SH-SY5Y (cell line): ENCODE data around the gene TCP11L2.

Experiments used
- GATA2 ChIP-seq: IDR thresholded peaks from 2 replicates; pipeline ENCODE4 v1.6.1; 2011; ENCODE audit warnings: mild to moderate bottlenecking, low read depth, low read length
- GATA3 ChIP-seq: IDR thresholded peaks from 2 replicates; pipeline ENCODE4 v1.6.1; 2011; ENCODE audit warnings: low read depth, mild to moderate bottlenecking, low read length, moderate library complexity

Gene TCP11L2

GRCh38 chr12:106276032-106276740 lies 26.3 kb upstream of the TCP11L2 start:
- TF ChIP-seq GATA2, result no peak
- TF ChIP-seq GATA3, result no peak

GRCh38 chr12:106280106-106280505 lies 22.4 kb upstream of the TCP11L2 start:
- TF ChIP-seq GATA2, result no peak

- TF ChIP-seq GATA3 (no peak), GATA2 (no peak)
Observed at GRCh38 chr12:106281056-106281782, 21.3 kb upstream of the TCP11L2 start.

GRCh38 chr12:106281804-106282203 lies 20.7 kb upstream of the TCP11L2 start:
- TF ChIP-seq GATA3, result no peak
- TF ChIP-seq GATA2, result no peak

- TF ChIP-seq GATA2 (no peak), GATA3 (no peak)
Observed at GRCh38 chr12:106282457-106283097, 20.0 kb upstream of the TCP11L2 start.

GRCh38 chr12:106284358-106285105 lies 18.0 kb upstream of the TCP11L2 start:
- no peak for TF ChIP-seq GATA3
- TF ChIP-seq GATA2, result no peak

GRCh38 chr12:106285982-106286381 lies 16.6 kb upstream of the TCP11L2 start:
- TF ChIP-seq GATA2, result no peak

DNA sequence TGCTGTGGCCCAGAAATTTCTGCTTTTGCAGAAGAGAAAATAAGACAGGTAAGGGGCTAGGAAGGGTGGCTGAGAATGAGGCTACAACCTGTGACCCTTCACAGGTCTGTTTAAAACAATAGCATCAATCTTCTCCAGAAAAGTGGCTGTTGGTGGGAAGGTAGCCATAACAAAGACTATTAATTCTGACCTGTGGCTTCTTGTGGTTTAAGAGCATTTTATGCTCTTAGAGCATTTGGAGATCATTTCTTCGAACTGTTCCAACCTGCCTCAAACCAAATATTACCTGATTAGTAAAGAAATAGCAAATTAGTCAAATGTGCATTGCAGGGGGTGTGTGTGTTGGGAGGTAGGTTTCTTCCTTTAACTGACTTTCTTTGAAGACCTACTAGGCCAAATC lies 15.2 kb upstream of the TCP11L2 start:
- TF ChIP-seq GATA3, result no peak

DNA sequence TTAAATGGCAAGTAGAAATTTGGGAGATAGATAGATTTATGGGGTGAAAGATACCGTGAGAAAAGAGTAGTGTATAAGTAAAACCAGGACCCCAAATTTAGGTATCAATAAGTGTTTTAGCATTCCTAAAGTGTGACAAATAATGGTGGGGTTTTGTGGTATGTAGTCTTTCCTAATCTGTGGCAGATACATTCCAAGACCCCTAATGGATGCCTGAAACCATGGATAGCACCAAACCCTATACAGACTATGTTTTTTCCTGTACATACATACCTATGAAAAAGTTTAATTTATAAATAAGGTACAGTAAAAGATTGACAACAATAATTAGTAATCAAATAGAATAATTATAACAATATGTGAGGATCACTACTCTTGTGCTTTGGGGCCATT lies 14.4 kb upstream of the TCP11L2 start:
- no peak for TF ChIP-seq GATA3
- TF ChIP-seq GATA2, result no peak

DNA sequence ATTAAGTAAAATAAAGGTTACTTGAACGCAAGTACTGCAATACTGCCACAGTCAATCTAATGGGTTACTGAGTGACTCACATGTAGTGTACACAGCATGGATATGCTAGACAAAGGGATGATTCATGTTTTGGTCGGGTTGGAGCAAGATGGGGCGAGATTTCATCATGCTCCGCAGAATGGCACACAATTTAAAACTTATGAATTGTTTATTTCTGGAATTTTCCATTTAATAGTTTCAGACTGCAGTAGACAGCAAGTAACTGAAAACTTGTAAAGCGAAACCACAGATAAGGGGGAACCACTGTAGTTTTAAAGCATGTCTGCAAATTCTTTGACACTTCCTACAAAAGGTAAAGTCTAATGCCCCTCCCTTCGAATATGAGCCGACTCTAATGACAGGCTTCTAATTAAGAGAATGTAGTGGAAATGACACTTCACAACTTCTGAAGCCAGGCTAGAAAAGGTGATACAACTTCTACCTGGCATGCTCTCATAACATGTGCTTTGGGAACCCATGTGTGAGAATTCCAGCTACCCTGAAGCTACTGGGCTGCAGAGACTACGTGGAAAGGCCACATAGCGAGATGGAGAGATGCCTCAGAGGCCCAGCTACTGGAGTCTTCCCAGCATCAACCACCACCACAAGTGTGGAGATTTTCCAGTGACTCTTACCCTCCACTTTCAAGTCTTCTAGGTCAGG lies 13.9 kb upstream of the TCP11L2 start:
- TF ChIP-seq GATA3 (no peak), GATA2 (no peak)

GRCh38 chr12:106289196-106289681 lies 13.3 kb upstream of the TCP11L2 start:
- TF ChIP-seq GATA3 (no peak), GATA2 (no peak)

DNA sequence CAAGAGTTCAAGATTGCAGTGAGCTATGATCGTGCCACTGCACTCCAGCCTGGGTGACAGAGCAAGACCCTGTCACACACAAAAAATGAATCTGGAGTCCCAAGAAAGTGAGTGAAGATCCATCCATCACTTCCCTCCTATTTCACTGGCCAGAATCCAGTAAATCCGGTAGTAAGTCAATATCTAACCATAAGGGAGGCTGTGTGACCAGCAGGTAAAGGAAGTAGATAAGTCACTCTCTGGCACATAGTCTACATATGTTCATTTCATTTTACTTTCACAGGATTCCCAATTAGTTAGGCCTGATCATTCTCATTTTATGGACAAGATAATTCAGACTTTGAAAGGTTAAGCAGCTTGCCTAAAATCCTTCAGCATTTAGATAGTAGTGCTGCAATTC lies 11.9 kb upstream of the TCP11L2 start:
- no peak for TF ChIP-seq GATA2
- TF ChIP-seq GATA3, result no peak

DNA sequence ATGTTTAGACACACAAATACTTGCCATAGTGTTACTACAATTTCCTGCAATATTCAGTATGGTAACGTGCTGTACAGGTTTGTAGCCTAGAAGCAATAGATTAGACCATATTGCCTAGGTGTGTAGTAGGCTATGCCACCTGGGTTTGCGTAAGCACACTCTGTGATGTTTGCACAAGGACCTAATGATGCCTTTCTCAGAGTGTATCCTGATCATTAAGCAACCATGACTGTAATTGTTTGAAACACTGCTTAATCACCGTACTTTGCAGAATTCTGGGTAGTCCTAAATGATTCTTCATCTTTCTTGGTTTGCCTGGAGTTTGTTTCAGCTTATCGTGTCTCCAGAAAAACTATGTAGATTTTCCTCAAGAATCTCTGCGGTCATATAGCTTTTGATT lies 11.2 kb upstream of the TCP11L2 start:
- no peak for TF ChIP-seq GATA3
- TF ChIP-seq GATA2, result no peak

- no peak for TF ChIP-seq GATA2
- no peak for TF ChIP-seq GATA3
Observed at GRCh38 chr12:106292339-106292738, 10.2 kb upstream of the TCP11L2 start.
